ENCODE measurements around the gene PNKD. TPM values are rescaled to one million over a fixed set of nuclear protein-coding genes. Genes with fewer than 3 reads are reported as not detected.

PNKD gene
- total and polyA plus RNA-seq, 2 of the 8 experiments (the other 6 are each of a cell fraction or from before 2014, with no cell fraction given): 43.9 to 65.4 TPM

DNA sequence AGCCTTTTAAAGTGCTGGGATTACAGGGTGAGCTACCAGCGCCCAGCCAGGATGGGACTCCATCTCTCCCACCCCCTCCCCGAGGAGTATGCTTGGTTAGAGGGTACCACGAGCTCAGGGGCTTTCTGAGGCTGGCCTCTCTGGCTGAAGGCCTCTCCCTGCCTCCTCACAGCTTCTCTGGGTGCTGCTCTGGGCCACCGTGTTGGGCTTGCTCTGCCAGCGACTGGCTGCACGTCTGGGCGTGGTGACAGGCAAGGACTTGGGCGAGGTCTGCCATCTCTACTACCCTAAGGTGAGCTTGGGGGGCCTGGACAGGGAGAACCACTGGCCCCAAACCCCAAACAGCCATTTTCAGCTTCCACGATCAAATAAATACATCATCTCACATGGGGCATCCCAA, 114.7 kb downstream of the PNKD start:
- no peak overlapping the region for H3K56ac ChIP-seq (replicated peaks; ENCODE audit: insufficient read length, low read depth, low read length)
- no peak overlapping the region for H3K4ac ChIP-seq (replicated peaks; ENCODE audit: insufficient read length, low read depth, low read length)
- H3K14ac ChIP-seq (ENCODE audit: insufficient read length): no peak overlapping the region
- no peak overlapping the region for H4K5ac ChIP-seq (ENCODE audit: insufficient read length, low read depth, low read length)
- H3K4me2 ChIP-seq (ENCODE audit: insufficient read depth in 1 of 2, low read depth in 2 of 2, low read length in 2 of 2): no peak overlapping the region
- no peak overlapping the region for H3K18ac ChIP-seq (ENCODE audit: extremely low read depth, low read length)
- no peak overlapping the region for H4K91ac ChIP-seq (replicated peaks; ENCODE audit: insufficient read length, low read length)
- no peak overlapping the region for H3K27ac ChIP-seq (ENCODE audit: low read depth, low read length)
- WGBS, 2 experiments (ENCODE audit: extremely low coverage in 1 of 2, insufficient coverage in 1 of 2, insufficient read length in 1 of 2, insufficient replicate concordance in 2 of 2, low coverage in 1 of 2, low lambda C conversion rate in 2 of 2, missing lambda C conversion rate in 1 of 2): 78% methylated on average over 9 of the region's 9 CpGs; no CpG with 5 or more reads in 1 of the 2 experiments
- no peak overlapping the region for H2AFZ ChIP-seq (ENCODE audit: low read length)
- H2AK5ac ChIP-seq (ENCODE audit: low read depth, low read length): no peak overlapping the region
- peaks cover 0 to 17% (median 11%) of the 10 kb centered on the region in 4 experiments; a peak in 5 of 7 replicates for H3K27me3 ChIP-seq (replicated peaks in 1 of 4; ENCODE audit: control insufficient read depth in 3 of 4, extremely low read depth in 1 of 4, insufficient read depth in 3 of 4, low read length in 3 of 4)
- peaks cover 7% of the 10 kb centered on the region; the same call in 1 of the 2 replicates for H3K23me2 ChIP-seq (ENCODE audit: low read depth, low read length)
- H4K8ac ChIP-seq (ENCODE audit: extremely low read depth, insufficient read depth, low read length): no peak overlapping the region
- no peak overlapping the region for H2BK15ac ChIP-seq (ENCODE audit: low read length)
- POLR2A ChIA-PET (ENCODE audit: partially characterized antibody): interaction anchor here (1.8 kb wide), 1 partner anchor 10 kb away, joined by 4 read pairs; no protein-coding TSS in a partner anchor
- H2BK120ac ChIP-seq (replicated peaks; ENCODE audit: low read depth, low read length): no peak overlapping the region
- H2BK20ac ChIP-seq (ENCODE audit: low read length): no peak overlapping the region
- no peak overlapping the region for H3K4me3 ChIP-seq (ENCODE audit: extremely low read depth in 1 of 4, insufficient read depth in 2 of 4, low read depth in 3 of 4, low read length in 4 of 4)
- CTCF ChIA-PET (ENCODE audit: partially characterized antibody): interaction anchor here (0.5 to 3.5 kb wide), 13 partner anchors 9 to 112 kb away, joined by 3 to 14 read pairs (median 4); partner anchors contain the start of genes CATIP and TMBIM1
- no peak overlapping the region for H2BK5ac ChIP-seq (ENCODE audit: low read depth, low read length)
- H3K4me1 ChIP-seq (replicated peaks in 1 of 4; ENCODE audit: control insufficient read depth in 3 of 4, insufficient read depth in 4 of 4, low read length in 3 of 4): peaks cover 0 to 5% (median 3%) of the 10 kb centered on the region in 4 experiments; a peak in 5 of 7 replicates
- H3K9ac ChIP-seq (replicated peaks in 1 of 4; ENCODE audit: extremely low read depth in 1 of 4, low read depth in 3 of 4, low read length in 3 of 4): no peak overlapping the region
- no peaks in the 10 kb centered on the region for H3K36me3 ChIP-seq (ENCODE audit: control insufficient read depth in 2 of 4, insufficient read depth in 4 of 4, low read length in 3 of 4)
- no peaks in the 10 kb centered on the region for H3K79me2 ChIP-seq (ENCODE audit: control insufficient read depth in 1 of 2, insufficient read depth in 2 of 2, low read length in 2 of 2)
- FAIRE-seq: no peak
- H4K20me1 ChIP-seq (replicated peaks in 1 of 2; ENCODE audit: control insufficient read depth in 1 of 2, insufficient read depth in 2 of 2, low read length in 2 of 2): no peaks in the 10 kb centered on the region
- no peak overlapping the region for H2BK12ac ChIP-seq (ENCODE audit: low read depth, low read length)
- no peak overlapping the region for H3K23ac ChIP-seq (ENCODE audit: insufficient read length)
- no peaks in the 10 kb centered on the region for H3K79me1 ChIP-seq (ENCODE audit: low read depth, low read length)
- no peaks in the 10 kb centered on the region for H3K9me3 ChIP-seq (ENCODE audit: insufficient read depth in 2 of 2, low read depth in 1 of 2, low read length in 1 of 2)
- DNase-seq (ENCODE audit: low read depth in 1 of 2, low spot score in 2 of 2): no peak
- TF ChIP-seq KDM5A (IDR thresholded peaks at IDR 0.05; ENCODE audit: low read length): no peak
- TF ChIP-seq JUN (IDR thresholded peaks at IDR 0.05; ENCODE audit: low read depth, low read length): no peak
- no peak for TF ChIP-seq HDAC2 (IDR thresholded peaks at IDR 0.05; ENCODE audit: borderline replicate concordance in 1 of 2, low read depth in 2 of 2, low read length in 2 of 2)
- no peak for TF ChIP-seq CBX8 (IDR thresholded peaks at IDR 0.05; ENCODE audit: borderline replicate concordance, low read depth, low read length)
- TF ChIP-seq CBX5 (IDR thresholded peaks at IDR 0.05; ENCODE audit: low read depth, low read length): no peak
- no peak for TF ChIP-seq KDM4A (IDR thresholded peaks at IDR 0.05; ENCODE audit: low read depth, low read length, severe bottlenecking)
- TF ChIP-seq SP4 (IDR thresholded peaks at IDR 0.05; ENCODE audit: low read length): no peak
- no peak for TF ChIP-seq SRF (IDR thresholded peaks at IDR 0.05; ENCODE audit: low read depth, low read length)
- no peak for TF ChIP-seq JUND (IDR thresholded peaks at IDR 0.05; ENCODE audit: low read length)
- TF ChIP-seq YY1 (IDR thresholded peaks at IDR 0.05; ENCODE audit: low read depth, low read length): no peak
- TF ChIP-seq, protein P1, sequence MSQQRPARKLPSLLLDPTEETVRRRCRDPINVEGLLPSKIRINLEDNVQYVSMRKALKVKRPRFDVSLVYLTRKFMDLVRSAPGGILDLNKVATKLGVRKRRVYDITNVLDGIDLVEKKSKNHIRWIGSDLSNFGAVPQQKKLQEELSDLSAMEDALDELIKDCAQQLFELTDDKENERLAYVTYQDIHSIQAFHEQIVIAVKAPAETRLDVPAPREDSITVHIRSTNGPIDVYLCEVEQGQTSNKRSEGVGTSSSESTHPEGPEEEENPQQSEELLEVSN (IDR thresholded peaks at IDR 0.05): no peak
- no peak for TF ChIP-seq RBBP5 (IDR thresholded peaks at IDR 0.05; ENCODE audit: borderline replicate concordance, low read depth, low read length)
- no peak for TF ChIP-seq SP2 (IDR thresholded peaks at IDR 0.05; ENCODE audit: low read length)
- TF ChIP-seq MAFK (IDR thresholded peaks at IDR 0.05; ENCODE audit: low read depth, low read length): no peak
